ENCODE results near the gene CD55. TPM values are rescaled to one million over a fixed set of nuclear protein-coding genes. Genes with fewer than 3 reads are reported as not detected.

The CD55 gene
- polyA plus RNA-seq, 1 donor from 2014 or later, result 1.4 TPM

DNA sequence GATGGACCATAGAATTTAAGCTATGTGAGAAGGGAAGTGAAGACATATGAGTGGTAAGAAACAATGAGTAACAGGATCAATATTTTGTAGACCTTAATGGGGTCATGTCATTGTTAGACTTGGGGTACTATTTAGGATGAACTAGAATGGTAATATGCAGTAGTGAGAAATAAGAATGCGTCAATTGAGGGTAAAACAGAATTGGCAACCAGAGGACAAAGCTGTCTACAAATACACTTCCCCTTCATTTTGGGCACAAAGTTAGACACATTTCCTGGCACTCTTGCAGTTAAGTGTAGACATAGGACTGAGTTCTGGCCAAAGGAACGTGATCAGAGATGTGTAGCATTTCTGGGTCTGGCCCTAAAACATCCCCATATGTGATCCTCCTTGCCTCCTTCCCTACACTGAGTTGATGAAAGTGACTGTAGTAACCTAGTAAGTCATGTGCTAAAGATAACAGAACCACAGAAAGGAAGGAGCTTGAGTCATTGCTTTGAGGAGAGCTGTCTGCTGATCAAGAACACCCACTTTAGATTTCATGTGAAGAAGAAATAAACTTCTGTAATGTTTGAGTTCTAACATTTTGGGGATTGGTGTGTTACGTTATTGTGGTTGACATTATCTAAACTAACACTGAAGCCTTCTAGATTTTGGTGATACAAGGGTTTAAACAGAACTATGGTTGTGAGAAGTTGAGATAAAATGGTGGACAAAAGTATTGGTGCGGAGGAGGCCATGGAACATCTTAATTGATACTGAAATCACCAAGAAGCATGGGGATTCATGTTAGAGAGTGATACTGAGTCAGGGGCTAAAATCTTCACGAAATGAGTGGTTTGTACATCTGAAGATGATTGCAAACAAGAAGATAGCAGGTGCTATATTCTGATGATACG is 41.7 kb downstream of the CD55 start:
- H4K20me1 ChIP-seq (ENCODE audit: insufficient read depth), result no peaks in the 10 kb centered on the region
- H3K36me3 ChIP-seq (ENCODE audit: insufficient read depth, low read length), result no peaks in the 10 kb centered on the region
- no peaks in the 10 kb centered on the region for H3K9me3 ChIP-seq (ENCODE audit: low read length)
- H3K9ac ChIP-seq (ENCODE audit: low read length), result no peak overlapping the region
- H3K9me2 ChIP-seq (ENCODE audit: insufficient read depth, low read length), result no peaks in the 10 kb centered on the region
- H3K4me2 ChIP-seq (ENCODE audit: low read length), result no peak overlapping the region
- no peak overlapping the region for H3K4me3 ChIP-seq (ENCODE audit: low read length)
- TF ChIP-seq TAF1 (IDR thresholded peaks at IDR 0.05; ENCODE audit: low read depth) (no peak), EZH2 (IDR thresholded peaks at IDR 0.05; ENCODE audit: borderline replicate concordance, insufficient read depth, low read length, poor library complexity, severe bottlenecking) (no peak), RAD21 (conservative IDR thresholded peaks at IDR 0.05) (no peak), EP300 (conservative IDR thresholded peaks at IDR 0.05; ENCODE audit: poor library complexity, severe bottlenecking) (no peak), REST (IDR thresholded peaks at IDR 0.05; ENCODE audit: borderline replicate concordance) (no peak), SMC3 (conservative IDR thresholded peaks at IDR 0.05; ENCODE audit: poor library complexity) (no peak), MXI1 (conservative IDR thresholded peaks at IDR 0.05; ENCODE audit: poor library complexity, severe bottlenecking) (no peak), POLR2AphosphoS5 (IDR thresholded peaks at IDR 0.05) (no peak)
- TF ChIP-seq, protein P1, sequence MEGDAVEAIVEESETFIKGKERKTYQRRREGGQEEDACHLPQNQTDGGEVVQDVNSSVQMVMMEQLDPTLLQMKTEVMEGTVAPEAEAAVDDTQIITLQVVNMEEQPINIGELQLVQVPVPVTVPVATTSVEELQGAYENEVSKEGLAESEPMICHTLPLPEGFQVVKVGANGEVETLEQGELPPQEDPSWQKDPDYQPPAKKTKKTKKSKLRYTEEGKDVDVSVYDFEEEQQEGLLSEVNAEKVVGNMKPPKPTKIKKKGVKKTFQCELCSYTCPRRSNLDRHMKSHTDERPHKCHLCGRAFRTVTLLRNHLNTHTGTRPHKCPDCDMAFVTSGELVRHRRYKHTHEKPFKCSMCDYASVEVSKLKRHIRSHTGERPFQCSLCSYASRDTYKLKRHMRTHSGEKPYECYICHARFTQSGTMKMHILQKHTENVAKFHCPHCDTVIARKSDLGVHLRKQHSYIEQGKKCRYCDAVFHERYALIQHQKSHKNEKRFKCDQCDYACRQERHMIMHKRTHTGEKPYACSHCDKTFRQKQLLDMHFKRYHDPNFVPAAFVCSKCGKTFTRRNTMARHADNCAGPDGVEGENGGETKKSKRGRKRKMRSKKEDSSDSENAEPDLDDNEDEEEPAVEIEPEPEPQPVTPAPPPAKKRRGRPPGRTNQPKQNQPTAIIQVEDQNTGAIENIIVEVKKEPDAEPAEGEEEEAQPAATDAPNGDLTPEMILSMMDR (IDR thresholded peaks at IDR 0.05; ENCODE audit: poor library complexity, severe bottlenecking), result no peak
- H3K27me3 ChIP-seq (ENCODE audit: insufficient read depth, low read depth, low read length), result no peaks in the 10 kb centered on the region
- H3K79me2 ChIP-seq (replicated peaks; ENCODE audit: insufficient read depth, low read length), result no peaks in the 10 kb centered on the region
- no peak overlapping the region for H3K27ac ChIP-seq (ENCODE audit: low read length)
- no peaks in the 10 kb centered on the region for H3F3A ChIP-seq (ENCODE audit: insufficient read depth, low read length, poor library complexity, severe bottlenecking)
- no peak overlapping the region for H2AFZ ChIP-seq (ENCODE audit: low read depth, low read length)

DNA sequence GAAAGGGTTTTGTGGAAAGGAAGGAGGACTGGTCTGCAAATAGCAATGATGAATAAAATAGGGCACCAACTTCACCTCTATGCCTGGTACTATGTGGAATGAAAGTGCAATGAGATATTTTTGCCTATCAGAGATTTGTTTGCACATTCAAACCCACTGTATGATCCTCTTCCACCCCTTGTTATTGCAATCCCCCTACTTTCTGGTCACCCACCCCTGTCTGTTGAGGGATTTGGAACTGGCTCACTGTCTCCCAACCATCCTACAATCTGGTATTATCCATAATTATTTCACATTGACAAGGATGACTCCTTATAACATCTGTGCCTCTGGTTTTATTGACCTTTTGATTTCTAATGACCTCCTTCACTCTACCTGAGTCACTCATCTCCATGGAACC is 42.4 kb downstream of the CD55 start:
- no peak overlapping the region for H3K27ac ChIP-seq (ENCODE audit: low read length)
- H3K4me2 ChIP-seq (ENCODE audit: low read length), result no peak overlapping the region
- H3K27me3 ChIP-seq (ENCODE audit: insufficient read depth, low read depth, low read length), result no peaks in the 10 kb centered on the region
- no peak overlapping the region for H3K9ac ChIP-seq (ENCODE audit: low read length)
- no peak overlapping the region for H2AFZ ChIP-seq (ENCODE audit: low read depth, low read length)
- H3F3A ChIP-seq (ENCODE audit: insufficient read depth, low read length, poor library complexity, severe bottlenecking), result no peaks in the 10 kb centered on the region
- H4K20me1 ChIP-seq (ENCODE audit: insufficient read depth), result no peaks in the 10 kb centered on the region
- no peaks in the 10 kb centered on the region for H3K9me3 ChIP-seq (ENCODE audit: low read length)
- no peak overlapping the region for H3K4me3 ChIP-seq (ENCODE audit: low read length)
- H3K9me2 ChIP-seq (ENCODE audit: insufficient read depth, low read length), result no peaks in the 10 kb centered on the region
- no peaks in the 10 kb centered on the region for H3K36me3 ChIP-seq (ENCODE audit: insufficient read depth, low read length)
- TF ChIP-seq MXI1 (conservative IDR thresholded peaks at IDR 0.05; ENCODE audit: poor library complexity, severe bottlenecking), result no peak
- TF ChIP-seq, protein P1 (IDR thresholded peaks at IDR 0.05; ENCODE audit: poor library complexity, severe bottlenecking), result no peak
- TF ChIP-seq RAD21 (conservative IDR thresholded peaks at IDR 0.05), result no peak
- no peak for TF ChIP-seq SMC3 (conservative IDR thresholded peaks at IDR 0.05; ENCODE audit: poor library complexity)
- TF ChIP-seq POLR2AphosphoS5 (IDR thresholded peaks at IDR 0.05), result no peak
- TF ChIP-seq REST (IDR thresholded peaks at IDR 0.05; ENCODE audit: borderline replicate concordance), result no peak
- no peak for TF ChIP-seq EZH2 (IDR thresholded peaks at IDR 0.05; ENCODE audit: borderline replicate concordance, insufficient read depth, low read length, poor library complexity, severe bottlenecking)
- TF ChIP-seq EP300 (conservative IDR thresholded peaks at IDR 0.05; ENCODE audit: poor library complexity, severe bottlenecking), result no peak
- TF ChIP-seq TAF1 (IDR thresholded peaks at IDR 0.05; ENCODE audit: low read depth), result no peak
- no peaks in the 10 kb centered on the region for H3K79me2 ChIP-seq (replicated peaks; ENCODE audit: insufficient read depth, low read length)

All from neural cell (in vitro differentiated cells).